NCI-H1436 treated with DMSO at 0.1 percent for 48 hours (cell line): Measurements from ENCODE around the gene BCR.

Source experiments
- DNase-seq: peaks from one replicate; lab custom pipeline; 2025; lab: John Stamatoyannopoulos, UW

Gene BCR

DNA sequence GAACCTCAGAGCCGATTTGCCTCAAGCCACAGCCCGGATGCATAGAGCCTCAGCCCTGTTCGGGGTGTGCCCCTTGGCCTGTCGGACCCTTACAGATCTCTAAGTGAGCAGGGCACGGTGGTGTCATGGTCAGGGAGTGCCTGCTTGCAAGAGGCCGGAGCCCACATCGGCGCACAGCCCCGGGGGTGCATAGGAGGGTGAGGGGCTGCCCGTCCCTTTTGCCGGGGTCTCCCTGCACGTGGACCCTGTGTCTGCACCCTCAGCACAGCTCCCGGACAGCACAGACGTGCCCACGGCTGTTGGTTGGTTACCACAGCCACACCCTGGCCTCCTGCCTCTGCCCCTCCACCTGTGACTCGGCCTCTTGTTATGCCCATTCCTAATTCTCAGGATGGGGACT, 28.5 kb upstream of the BCR start:
- DNase-seq: no peak

DNA sequence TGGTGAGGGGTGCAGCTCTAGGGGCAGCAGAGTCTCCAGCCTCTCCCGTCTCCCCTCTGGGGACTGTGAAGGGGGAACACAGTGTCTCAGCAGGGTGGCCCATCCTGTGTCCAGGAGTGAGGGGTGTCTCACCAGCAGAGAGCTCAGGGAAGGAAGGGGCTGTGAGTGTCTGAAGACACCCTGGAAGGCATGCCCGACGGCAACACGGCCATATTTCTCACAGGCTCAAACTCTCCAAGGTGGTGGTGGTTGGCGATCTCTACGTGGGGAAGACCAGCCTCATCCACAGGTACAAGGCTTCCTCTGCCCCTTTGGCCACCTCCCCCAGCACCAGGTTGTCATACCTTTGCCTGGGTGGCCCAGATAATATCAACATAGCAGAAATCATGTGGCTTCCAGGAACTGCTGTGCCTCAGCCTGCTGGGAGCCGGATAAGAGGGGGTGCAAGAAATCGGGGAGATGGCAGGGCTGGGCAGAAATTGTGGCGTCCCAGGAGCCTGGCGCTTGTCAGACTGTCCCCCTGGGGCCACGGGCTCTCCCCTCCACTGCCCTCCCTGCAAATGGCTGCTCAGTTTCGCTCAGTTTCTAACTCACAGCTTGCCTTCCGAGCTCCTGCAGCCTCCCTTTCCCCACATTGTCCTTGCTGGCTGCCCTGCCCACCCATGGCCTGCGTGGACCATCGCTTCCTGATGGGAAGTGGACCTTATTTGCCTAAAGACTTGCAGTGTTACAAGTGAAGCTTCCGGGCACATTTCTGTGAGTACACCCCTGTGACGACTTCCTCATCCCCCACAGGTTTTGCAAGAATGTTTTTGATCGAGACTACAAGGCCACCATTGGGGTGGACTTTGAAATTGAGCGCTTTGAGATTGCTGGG, 27.8 kb upstream of the BCR start:
- no peak for DNase-seq

DNA sequence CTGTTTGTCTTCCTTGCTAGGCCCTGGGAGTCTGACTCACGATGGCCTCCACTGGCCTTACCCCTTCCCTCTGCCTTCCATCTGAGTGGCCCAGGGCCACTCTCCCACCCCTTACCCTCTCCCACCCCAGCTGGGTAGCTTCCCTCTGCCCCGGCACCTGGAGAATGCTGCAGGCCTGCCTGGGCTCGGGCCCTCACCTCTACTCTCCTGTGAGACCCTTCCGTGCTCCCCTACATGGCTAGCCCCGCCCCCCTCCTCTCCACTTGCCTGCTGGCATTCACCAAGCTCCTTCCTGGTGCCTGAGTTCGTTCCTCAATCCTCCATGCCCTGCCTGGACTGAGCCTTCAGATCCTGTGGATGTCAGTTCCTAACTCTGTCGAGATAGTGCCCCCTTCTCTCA, 26.3 kb upstream of the BCR start:
- DNase-seq: no peak

DNA sequence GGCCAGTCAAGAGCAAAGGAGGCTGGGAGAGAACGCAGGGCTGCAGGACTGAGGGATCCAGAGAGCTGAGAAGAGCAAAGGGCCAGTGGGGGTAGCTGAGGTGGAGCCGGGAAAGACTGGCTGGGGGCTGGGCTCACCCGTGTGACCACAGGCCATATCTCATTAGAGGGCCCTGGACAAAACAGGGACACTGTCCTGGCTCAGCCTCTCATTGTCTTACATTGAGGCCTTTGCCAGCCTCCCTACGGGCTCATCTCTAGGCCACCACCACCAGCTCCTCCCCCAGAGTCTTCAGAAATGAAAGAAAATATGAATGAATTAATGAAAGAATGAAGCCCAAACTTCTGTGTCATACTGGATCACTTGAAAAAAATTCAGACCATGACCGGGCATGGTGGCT, 25.8 kb upstream of the BCR start:
- DNase-seq: no peak

DNA sequence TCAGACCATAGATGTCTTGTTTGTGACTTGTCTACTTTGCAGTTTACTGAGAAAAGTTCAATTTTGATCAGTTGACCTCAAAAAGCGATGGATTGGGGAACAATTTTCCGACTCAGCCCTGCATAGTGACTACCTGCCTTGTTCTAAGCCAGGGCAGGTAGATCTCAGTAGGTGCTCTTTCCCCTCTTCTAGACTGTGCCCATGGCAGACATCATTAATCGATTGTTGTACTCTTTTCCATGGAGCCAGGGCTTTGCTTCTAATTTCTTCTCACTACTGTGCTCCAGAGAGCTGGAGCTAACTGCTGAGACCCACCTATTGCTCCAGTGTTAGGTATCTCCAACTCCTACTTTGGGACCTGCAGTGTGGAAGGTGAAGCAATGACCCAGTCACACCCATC, 25.2 kb upstream of the BCR start:
- DNase-seq: no peak

GRCh38 chr22:23155831-23156230, 24.5 kb upstream of the BCR start:
- no peak for DNase-seq

DNA sequence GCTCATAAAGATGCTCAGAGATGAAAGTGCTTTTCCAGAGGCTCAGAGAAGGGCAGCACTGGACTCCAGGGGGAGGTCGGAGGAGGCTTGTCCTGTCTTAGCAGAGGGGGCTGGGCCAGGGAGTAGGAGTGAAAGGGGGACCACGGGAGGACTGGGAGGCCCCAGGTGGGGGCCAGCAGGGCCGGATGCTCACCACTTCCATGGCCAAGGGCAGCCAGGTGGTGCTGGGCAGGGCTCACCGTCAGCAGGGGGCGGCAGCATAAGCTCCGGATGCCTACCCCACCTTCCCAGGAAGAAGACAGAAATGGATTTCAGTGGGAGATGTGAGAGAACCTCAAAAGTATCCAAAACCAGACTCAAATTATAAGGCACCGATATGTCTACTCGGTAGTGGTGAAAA, 24.0 kb upstream of the BCR start:
- no peak for DNase-seq

DNA sequence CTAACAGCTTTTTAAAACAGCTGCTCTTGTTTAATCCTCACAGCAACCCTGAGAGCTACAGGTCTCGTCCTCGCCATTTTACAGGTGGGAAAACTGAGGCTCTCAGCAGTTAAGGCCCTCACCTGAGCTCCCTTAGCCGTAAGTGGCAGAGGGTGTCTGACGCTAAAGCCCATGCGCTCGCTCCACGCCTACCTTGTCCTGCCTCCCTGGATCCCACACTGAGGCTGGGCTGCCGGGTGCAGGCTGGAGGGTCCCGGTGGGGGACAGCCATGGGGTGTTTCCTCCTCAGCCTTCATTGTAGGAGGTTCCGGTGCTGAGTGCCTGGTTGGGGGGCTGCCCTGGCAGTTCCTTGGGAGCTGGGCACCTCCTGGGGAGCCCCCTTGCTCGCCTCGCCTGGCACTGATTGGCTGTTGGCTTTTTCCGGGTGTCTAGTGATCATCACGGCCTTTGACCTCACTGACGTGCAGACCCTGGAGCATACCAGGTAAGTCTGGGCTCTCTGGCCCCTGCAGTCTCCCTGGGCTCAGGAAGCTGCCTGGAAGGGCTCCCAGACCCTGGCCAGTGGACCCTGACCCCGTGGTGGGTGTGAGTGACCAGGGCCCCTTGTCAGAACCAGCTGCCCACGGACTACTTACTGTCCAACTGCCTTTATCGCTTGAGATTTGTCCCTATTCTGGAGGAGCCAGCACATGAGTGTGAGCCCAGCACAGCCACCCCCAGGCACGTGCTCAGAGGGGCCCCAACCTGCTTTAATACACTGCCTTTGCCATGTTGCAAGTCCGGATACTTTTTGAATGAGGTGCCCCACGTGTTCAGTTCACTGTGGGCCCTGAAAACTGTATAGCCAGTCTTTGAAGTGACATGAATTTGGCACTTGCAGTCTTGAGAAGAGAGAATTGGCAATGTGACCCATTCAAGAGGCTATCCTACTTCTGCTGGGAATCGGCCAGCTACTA, 22.5 kb upstream of the BCR start:
- DNase-seq: no peak

DNA sequence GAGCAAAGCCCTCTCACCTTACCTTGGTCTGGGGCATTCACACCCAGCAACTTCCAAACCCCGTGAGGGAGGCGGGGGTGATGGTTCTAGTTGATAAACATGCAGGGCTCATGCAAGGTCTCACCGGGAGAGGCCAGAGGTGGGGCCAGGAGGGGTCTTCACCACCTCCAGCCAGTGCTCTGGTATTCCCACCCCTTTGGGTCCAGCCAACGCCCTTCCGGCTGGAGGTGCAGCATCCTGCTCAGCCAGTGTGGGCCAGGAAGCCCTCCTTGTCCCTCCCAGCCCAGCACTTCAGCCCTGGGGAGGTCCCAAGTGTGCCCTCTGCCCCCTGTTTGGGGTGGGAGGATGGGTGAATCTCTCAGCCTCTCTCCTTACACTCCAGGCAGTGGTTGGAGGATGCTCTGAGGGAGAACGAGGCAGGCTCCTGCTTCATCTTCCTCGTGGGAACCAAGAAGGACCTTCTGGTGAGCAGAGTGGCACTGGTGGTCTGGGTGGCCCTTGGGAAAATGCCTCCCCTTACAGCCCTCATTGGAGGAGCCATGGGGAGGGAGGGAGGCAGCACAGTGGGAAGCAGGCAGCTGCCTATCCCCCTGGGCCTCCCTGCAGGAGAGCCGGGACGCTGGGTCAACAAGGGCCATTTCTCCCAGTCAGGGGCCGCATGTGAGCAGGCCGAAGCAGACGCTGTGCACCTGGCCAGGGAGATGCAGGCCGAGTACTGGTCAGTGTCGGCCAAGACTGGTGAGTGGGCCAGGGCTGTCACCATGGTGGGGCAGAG, 21.6 kb upstream of the BCR start:
- no peak for DNase-seq

DNA sequence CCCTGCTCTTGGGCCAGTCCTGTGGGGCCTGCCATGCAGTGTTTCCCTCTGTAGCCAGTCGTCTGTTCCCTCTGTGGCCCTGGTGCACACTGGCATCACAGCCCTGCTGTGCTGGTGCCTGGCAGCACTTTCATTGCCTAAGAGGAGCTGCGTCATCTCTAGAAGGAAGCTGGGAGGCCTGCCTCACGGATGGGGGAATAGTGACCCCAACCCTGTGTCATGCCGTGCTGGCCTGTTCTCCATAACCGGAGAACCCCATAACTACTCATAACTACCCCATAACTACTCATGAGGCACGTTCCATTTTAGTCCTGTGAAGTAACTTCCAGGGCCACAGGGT, 21.0 kb upstream of the BCR start:
- no peak for DNase-seq

DNA sequence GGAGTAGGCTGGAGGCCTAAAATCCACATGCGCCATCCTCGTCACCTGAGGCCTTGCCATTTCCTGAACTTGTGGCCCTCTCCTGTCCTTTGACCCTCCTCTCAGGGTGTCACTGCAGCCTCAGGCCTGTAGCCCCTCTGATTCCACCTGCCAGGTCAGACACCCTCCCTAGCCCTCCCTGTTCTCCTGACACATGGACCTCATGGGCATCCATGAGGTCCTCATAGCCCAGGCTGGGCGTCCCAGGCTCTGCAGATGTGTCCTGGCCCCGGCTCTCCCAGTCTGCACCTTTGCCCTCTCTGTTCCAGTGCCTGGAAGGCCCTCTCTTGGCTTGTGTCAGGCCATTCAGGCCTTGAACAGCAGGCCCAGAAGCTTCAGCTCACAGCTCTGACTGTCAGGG, 19.3 kb upstream of the BCR start:
- DNase-seq: no peak

DNA sequence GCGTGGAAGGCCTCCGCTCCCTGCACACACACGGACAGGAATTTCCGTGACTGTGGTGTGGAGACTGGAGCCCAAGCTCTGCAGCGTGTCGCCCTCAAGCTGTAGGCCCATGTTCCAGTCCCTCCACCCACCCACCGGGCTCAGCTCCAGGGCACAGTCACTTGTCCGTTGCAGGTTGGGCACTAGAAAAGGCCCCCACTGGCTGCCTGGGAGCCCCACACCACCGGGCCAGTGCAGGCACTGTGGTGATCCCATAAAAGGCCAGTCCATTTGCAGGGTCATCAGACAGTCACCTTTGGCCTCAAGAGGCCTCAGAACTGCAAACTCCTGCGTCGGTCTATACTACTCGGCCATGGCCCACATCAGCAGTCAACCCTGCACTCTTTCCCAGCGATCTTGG, 18.7 kb upstream of the BCR start:
- DNase-seq: no peak

GRCh38 chr22:23163665-23164064, 16.6 kb upstream of the BCR start:
- no peak for DNase-seq

DNA sequence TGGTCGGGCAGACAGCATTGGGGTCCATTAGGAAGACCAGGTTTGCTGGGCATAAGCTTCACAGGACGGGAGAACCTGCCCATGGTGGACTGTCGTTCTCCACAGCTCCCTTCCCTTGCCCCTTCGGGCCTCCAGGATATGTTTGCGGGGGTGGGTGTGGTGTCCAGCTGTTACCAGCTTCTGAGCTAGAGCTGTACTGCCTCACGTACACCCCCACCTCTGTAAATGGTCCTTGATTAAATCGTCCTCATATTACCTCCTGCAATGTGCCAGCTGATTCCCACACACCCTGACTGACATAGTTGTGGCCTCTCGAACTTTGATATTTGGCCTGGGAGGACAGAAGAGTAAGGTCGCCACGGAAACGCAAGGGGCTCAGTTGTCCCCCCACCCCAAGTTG, 16.2 kb upstream of the BCR start:
- DNase-seq: no peak

DNA sequence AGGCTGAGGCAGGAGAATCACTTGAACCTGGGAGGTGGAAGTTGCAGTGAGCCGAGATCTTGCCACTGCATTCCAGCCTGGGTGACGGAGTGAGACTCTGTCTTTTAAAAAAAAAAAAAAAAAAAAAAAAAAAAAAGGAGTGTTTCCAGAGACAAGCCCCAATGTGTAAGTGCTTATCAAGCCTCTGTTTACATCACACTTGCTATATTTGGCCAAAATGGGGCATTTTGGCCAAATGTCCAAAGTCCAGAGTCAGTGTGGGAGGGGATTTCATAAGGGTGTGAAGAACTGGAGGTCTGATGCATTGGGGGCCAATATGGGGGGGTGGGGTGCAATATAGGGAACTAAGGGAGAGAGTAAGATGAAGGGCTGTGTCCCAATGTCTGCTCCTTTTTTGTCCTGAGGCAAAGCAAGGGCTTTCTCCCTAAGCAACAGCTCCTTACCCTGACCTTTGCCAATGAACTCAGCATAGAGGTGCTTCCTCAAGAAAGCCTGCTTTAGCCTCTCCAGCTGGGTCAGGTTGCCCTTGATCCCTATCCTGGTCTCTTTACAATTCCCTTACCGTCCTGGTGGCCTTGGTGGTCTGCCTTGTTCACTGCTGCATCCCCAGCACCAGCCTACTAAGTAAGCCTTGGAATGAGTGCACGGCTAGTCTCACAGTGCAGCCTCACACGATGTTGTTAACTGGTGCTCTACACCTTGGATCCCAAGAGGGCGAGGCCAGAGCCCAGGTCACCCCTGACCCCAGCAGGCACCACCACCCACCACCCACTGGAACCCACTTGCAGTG, 14.1 kb upstream of the BCR start:
- no peak for DNase-seq

GRCh38 chr22:23166841-23167616, 13.3 kb upstream of the BCR start:
- DNase-seq: no peak

GRCh38 chr22:23168391-23169042, 11.8 kb upstream of the BCR start:
- no peak for DNase-seq

DNA sequence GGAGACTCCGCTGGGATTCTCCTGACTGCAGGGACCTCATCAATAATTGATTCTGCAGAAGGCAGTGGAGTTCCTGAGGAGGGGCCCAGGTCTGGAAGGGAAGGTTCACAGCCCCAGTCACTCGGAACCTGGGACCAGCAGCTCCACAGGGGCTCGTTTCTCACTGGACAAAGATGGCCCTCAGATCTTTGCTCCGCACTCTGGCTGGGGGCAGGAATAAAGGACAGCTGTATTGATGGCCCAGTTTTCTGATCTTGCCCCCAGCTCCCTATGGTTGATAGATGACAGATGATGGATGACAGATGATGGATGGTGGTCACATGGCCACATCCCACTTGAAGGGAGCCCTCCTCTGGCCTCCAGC, 11.3 kb upstream of the BCR start:
- no peak for DNase-seq

- no peak for DNase-seq
Observed at GRCh38 chr22:23175817-23176644, 4.3 kb upstream of the BCR start.

DNA sequence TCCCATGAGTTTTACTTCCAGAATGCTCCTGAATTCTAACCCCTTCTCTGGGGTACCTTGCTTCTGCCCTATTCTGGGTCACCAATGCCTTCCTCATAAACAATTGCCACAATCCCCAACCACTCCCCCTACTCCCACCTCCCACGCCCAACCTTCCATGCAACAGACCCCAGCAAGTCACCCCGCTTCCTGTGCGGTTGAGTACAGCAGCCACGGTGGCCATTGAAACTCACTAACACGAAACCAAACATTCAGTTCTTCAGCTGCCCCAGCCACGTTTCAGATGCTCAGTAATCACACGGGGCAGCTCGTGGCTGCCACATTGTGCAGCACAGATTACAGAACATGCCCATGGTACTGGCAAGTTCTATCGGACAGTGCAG, 3.7 kb upstream of the BCR start:
- no peak for DNase-seq
